ENCODE measurements around the gene RNF227. TPM values are rescaled to one million over a fixed set of nuclear protein-coding genes. Genes with fewer than 3 reads are reported as not detected.

Gene RNF227
- total and polyA plus RNA-seq, 2 experiments from 2014 or later, result 0.42 to 1.4 TPM

- TF ChIP-seq, protein P1, sequence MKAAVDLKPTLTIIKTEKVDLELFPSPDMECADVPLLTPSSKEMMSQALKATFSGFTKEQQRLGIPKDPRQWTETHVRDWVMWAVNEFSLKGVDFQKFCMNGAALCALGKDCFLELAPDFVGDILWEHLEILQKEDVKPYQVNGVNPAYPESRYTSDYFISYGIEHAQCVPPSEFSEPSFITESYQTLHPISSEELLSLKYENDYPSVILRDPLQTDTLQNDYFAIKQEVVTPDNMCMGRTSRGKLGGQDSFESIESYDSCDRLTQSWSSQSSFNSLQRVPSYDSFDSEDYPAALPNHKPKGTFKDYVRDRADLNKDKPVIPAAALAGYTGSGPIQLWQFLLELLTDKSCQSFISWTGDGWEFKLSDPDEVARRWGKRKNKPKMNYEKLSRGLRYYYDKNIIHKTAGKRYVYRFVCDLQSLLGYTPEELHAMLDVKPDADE (IDR thresholded peaks at IDR 0.05), result no peak
- TF ChIP-seq JUNB (IDR thresholded peaks at IDR 0.05; ENCODE audit: unreplicated experiment), result no peak
- TF ChIP-seq, protein P2, sequence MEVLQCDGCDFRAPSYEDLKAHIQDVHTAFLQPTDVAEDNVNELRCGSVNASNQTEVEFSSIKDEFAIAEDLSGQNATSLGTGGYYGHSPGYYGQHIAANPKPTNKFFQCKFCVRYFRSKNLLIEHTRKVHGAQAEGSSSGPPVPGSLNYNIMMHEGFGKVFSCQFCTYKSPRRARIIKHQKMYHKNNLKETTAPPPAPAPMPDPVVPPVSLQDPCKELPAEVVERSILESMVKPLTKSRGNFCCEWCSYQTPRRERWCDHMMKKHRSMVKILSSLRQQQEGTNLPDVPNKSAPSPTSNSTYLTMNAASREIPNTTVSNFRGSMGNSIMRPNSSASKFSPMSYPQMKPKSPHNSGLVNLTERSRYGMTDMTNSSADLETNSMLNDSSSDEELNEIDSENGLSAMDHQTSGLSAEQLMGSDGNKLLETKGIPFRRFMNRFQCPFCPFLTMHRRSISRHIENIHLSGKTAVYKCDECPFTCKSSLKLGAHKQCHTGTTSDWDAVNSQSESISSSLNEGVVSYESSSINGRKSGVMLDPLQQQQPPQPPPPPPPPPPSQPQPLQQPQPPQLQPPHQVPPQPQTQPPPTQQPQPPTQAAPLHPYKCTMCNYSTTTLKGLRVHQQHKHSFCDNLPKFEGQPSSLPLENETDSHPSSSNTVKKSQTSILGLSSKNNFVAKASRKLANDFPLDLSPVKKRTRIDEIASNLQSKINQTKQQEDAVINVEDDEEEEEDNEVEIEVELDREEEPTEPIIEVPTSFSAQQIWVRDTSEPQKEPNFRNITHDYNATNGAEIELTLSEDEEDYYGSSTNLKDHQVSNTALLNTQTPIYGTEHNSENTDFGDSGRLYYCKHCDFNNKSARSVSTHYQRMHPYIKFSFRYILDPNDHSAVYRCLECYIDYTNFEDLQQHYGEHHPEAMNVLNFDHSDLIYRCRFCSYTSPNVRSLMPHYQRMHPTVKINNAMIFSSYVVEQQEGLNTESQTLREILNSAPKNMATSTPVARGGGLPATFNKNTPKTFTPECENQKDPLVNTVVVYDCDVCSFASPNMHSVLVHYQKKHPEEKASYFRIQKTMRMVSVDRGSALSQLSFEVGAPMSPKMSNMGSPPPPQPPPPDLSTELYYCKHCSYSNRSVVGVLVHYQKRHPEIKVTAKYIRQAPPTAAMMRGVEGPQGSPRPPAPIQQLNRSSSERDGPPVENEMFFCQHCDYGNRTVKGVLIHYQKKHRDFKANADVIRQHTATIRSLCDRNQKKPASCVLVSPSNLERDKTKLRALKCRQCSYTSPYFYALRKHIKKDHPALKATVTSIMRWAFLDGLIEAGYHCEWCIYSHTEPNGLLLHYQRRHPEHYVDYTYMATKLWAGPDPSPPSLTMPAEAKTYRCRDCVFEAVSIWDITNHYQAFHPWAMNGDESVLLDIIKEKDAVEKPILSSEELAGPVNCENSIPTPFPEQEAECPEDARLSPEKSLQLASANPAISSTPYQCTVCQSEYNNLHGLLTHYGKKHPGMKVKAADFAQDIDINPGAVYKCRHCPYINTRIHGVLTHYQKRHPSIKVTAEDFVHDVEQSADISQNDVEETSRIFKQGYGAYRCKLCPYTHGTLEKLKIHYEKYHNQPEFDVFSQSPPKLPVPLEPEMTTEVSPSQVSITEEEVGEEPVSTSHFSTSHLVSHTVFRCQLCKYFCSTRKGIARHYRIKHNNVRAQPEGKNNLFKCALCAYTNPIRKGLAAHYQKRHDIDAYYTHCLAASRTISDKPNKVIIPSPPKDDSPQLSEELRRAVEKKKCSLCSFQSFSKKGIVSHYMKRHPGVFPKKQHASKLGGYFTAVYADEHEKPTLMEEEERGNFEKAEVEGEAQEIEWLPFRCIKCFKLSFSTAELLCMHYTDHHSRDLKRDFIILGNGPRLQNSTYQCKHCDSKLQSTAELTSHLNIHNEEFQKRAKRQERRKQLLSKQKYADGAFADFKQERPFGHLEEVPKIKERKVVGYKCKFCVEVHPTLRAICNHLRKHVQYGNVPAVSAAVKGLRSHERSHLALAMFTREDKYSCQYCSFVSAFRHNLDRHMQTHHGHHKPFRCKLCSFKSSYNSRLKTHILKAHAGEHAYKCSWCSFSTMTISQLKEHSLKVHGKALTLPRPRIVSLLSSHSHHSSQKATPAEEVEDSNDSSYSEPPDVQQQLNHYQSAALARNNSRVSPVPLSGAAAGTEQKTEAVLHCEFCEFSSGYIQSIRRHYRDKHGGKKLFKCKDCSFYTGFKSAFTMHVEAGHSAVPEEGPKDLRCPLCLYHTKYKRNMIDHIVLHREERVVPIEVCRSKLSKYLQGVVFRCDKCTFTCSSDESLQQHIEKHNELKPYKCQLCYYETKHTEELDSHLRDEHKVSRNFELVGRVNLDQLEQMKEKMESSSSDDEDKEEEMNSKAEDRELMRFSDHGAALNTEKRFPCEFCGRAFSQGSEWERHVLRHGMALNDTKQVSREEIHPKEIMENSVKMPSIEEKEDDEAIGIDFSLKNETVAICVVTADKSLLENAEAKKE (CRISPR knock-in tag; IDR thresholded peaks at IDR 0.05), result no peak
Observed at GRCh38 chr17:7951143-7951792, 35.2 kb upstream of the RNF227 start (continued).

DNA sequence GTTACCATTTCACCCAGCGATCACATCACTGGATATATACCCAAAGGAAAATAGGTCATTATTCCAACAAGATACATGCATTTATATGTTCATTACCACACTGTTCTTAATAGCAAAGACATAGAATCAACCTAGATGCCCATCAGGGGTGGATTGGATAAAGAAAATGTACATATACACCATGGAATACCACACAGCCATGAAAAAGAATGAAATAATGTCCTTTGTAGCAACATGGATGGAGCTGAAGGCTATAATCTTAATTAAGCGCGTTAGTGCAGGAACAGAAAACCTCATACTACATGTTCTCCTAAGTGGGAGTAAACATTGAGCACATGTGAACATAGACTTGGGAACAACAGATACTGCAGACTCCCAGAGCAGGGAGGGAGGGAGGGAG, 34.5 kb upstream of the RNF227 start:
- no peak for ATAC-seq
- no peaks in the 10 kb centered on the region for H3K4me1 ChIP-seq (ENCODE audit: insufficient read depth)
- no peak overlapping the region for H3K27ac Mint-ChIP-seq
- DNase-seq (ENCODE audit: low spot score), result no peak
- no peaks in the 10 kb centered on the region for H3K79me2 ChIP-seq (replicated peaks; ENCODE audit: insufficient read depth)
- H3K4me3 Mint-ChIP-seq, result no peak overlapping the region
- H3K36me3 ChIP-seq (ENCODE audit: insufficient read depth), result peaks cover 3% of the 10 kb centered on the region; the same call in 1 of the 2 replicates
- no peaks in the 10 kb centered on the region for H3K4me1 Mint-ChIP-seq
- H3F3A ChIP-seq (replicated peaks; ENCODE audit: low read depth), result no peaks in the 10 kb centered on the region
- peaks cover 2% of the 10 kb centered on the region for H3K27me3 Mint-ChIP-seq (ENCODE audit: insufficient read depth, low read depth, poor library complexity)
- H3K4me3 ChIP-seq, result no peak overlapping the region
- no peaks in the 10 kb centered on the region for H3K27me3 ChIP-seq (ENCODE audit: insufficient read depth)
- no peaks in the 10 kb centered on the region for H3K9me2 ChIP-seq (ENCODE audit: insufficient read depth)
- peaks cover 39% of the 10 kb centered on the region for H3K36me3 Mint-ChIP-seq (ENCODE audit: low read depth)
- H3K27ac ChIP-seq (ENCODE audit: low read depth), result no peak overlapping the region
- no peak overlapping the region for H2AFZ ChIP-seq
- H4K20me1 ChIP-seq (replicated peaks; ENCODE audit: insufficient read depth), result no peaks in the 10 kb centered on the region; the same call in 1 of the 2 replicates
- no peak overlapping the region for H3K4me2 ChIP-seq
- no peaks in the 10 kb centered on the region for H3K9me3 Mint-ChIP-seq
- TF ChIP-seq, protein P2 (CRISPR knock-in tag; IDR thresholded peaks at IDR 0.05), result no peak
- TF ChIP-seq POLR2AphosphoS5 (IDR thresholded peaks at IDR 0.05; ENCODE audit: low read depth) (no peak), JUNB (IDR thresholded peaks at IDR 0.05; ENCODE audit: unreplicated experiment) (no peak), STAT1 (IDR thresholded peaks at IDR 0.05; ENCODE audit: unreplicated experiment) (no peak)

Measured in GM23338 (cell line).